ENCODE results near the gene CERT1.
"Not testable (repeated sequence)": the region's sequence is repeated elsewhere in the genome, so short reads cannot be mapped to it uniquely, and the experiment has no call there.

Gene CERT1

DNA sequence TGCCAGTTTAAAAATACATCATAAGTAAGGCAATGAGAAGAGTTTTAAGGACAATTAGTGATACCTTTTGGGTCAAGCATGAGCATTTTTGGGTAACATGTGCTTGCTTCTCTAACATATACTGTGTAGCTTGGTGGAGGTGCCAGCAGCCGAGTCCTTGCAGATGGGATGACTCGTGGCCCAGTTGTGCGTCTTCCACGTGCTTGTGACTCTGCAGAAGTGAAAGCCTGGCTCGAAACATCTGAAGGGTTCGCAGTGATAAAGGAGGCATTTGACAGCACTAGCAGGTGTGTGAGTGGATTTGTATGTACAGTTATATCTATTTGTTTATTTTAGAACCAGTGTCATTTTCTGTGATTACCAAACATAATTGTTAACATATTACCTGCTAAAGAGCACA, 156.2 kb downstream of the CERT1 start:
- DNase-seq: no peak

DNA sequence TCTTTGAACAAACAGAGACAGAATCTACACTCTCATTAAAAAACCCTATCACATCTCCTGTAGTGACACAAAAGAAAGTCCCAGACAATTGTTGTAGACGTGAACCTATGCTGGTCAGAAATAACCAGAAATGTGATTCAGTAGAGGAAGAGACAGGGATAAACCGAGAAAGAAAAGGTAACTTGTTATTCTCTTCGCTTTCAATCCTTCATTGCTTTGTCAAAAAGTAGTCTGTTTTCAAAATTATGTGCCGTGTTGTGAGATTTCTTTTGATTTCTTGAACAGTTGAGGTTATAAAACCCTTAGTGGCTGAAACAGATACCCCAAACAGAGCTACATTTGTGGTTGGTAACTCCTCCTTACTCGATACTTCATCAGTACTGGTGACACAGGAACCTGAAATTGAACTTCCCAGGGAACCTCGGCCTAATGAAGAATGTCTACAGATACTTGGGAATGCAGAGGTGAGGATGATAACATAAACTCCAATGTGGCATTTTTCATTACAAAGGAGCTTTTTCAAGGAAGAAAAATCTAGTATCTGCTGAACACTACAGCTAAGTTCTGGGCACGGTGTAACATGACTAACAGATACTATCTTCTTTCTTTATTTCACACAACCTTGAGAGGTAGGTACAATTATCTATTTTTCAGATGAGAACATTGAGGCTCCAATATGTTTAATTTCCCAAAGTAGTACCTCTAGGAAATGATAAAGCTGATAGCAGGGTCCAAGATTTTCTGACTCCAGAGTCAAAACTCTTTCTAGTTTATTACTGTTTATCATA, 160.1 kb downstream of the CERT1 start:
- no peak for DNase-seq

DNA sequence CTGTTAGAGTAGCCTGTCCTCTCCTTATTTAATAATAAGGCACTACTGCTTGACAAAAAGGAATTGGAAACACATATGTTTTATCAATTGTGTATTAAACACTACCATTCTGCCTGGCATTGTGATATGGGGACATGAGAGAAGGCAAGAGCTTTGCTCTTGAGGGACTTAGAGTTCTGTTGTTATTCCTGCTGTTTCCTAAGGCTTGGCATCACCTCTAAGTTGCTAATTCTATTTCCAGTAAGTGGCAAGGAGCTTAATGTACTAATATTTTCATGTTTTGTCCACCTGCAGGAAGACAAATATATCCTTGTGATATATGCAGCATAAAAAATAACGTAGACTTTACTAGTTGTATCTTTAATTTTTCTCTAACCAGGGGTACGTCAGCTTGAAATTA, 161.8 kb downstream of the CERT1 start:
- DNase-seq: no peak

DNA sequence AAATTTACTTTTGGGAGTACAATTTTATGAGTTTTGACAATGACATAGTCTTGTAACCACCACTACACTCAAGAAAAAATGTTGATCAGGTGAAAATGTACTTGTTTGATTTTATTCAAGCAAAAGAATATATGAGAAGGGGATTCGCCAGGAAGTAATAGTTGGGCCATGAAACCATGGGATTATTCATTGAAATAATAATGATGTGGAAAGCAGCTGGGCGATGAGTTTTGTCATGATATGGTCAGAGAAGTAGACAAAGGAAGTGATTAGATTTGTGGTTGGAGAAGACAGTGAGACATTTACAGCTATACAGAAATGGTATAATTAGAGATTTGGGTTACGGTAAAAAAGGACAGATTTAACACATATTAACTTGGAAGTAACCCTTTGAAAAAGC, 163.2 kb downstream of the CERT1 start:
- no peak for DNase-seq

DNA sequence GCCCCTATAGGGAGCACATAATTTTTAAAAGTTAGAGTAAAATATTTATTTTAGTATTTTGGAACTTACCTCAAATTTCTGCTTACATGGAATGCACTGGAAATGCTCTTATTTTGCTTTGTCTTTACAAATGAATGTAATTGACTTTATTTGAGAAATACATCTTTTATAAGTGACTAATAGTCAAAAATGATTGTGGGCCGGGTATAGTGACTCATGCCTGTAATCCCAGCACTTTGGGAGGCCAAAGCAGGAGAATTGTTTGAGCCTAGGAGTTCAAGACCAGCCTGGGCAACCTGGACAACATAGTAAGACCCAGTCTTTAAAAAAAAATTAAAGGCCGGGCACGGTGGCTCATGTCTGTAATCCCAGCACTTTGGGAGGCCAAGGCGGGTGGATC, 168.6 kb downstream of the CERT1 start:
- no peak for DNase-seq

DNA sequence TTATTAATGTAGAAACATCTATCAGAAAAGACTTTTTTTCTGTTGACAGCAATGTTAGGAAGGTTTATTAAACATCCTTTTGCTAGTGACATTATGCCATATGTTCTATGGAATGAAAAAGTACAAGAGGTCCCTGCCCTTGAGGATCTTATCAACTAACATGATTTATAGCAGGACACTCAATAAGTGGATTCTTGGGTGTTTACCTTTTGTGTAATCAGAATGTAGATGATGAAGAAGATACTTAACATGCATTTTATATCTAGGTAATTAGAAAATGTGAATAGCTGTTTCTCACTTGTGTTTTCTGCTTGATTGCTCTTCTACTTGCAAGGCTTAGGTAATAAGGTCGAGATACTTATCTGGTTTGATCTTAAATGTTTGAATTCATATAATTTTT, 169.5 kb downstream of the CERT1 start:
- DNase-seq: no peak

DNA sequence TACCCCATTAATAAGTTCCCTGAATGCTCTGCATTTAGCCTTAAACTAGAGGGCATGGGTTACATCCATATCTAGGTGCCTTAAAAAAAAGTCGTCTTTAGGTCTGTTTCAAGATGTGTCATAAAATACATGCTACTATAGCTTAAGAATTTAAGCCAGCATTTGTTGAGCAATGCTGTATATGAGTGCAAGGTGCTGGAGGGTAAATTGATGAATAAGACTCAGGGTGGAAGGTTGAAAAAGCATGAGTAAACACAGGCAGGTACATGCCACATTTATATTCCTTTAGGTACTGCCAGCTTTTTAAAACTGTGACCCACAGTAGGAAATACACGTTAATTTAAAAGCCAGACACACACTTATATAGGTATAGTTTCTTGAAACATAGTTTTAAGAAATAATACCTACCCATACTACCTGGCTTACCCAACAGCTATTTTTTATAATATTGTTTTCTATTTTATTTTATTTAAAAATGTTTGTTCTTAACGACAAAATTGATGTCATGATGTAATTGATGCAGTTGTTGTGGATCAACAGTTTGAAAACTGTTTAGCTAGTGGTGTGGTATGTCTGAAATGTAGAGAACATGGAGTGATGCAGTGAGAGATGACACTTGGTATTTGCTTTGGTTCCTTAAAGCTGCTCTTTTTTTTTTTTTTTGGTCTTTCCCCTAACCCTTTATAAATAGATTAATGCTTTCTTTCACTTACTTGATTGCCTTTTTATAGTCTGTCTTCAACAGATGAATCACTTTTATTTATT, 170.5 kb downstream of the CERT1 start:
- no peak for DNase-seq

DNA sequence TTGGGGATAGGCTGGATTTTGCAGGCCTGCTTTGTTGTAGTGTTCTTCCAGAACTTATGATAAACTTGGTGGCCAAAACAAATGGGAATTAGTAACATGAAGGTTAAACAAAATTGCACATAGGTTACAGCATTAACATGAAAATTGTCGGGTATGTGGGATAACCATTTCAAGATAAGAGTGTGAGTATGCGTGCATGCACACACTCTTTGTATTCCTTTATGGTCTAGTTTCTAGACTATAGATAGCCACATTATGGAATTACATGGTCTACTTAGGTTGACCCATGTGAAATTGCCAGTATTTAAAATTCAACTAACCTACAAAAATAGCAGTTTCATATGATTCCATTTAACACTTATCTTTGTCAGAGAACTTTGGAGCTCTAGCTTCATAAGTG, 173.0 kb downstream of the CERT1 start:
- DNase-seq: no peak

DNA sequence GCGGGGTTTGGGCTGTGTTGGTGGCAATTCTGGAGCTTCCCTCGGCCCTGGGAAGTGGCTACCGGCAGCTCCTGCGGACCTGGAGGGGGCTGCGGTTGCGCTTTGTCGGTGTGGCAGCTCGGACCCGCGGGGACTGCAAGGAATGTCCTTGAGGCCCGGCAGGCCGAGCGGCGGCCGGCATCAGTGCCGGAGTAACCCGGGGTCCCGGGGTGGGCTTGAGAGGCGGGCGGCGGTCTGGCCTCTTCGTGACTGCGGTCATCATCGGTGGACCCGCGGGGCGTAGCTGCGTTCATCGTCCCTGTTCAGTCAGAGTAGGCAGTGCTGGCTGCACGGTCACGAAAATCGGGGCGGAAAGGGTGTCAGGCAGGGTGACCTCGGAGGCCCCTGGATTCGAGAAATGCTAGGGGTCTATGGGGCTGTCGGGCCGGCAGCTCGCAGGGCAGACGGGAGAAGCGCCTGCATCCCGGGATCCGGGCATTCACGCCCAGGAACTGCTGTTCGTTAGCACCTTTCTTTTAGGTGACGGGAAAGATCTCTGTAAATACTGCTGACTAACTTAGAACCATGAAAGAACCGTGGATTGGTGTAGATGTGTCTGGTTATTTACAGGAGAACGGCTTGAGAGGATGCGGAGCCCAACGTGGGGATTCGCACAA, 173.9 kb downstream of the CERT1 start:
- peak in 28 of 56 donors; percentile 2 to 68 (median 53) for DNase-seq

DNA sequence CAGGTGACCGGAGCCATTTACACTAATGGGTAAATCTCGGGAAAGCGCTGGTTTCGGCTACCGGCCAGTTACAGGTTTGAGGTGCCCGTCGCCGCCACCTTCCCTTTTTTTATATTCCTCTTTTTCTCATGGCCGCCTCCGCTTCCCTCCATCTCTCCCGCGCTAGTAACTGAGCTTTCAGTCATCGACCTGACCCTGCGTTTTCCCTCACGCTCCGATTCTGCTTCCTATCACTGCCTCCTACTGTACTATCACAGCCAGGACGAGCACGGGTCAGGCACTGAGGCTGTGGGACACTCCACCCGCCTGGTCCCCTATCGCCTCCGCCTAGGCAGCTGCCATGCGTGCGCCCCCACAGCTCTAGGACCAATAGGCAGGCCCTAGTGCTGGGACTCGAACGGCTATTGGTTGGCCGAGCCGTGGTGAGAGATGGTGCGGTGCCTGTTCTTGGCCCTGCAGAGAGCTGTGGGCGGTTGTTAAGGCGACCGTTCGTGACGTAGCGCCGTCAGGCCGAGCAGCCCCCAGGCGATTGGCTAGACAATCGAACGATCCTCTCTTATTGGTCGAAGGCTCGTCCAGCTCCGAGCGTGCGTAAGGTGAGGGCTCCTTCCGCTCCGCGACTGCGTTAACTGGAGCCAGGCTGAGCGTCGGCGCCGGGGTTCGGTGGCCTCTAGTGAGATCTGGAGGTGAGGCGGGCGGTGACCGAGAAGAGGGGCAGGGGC, 174.7 kb downstream of the CERT1 start, which contains the start of gene HMGCR:
Gene HMGCR, plus strand, starts transcription at position 606 of the 722 bp plus-strand sequence. CDS start 5,386 bp downstream, outside the sequence.
- peak; percentile 57 to 100 (median 99) for DNase-seq

DNA sequence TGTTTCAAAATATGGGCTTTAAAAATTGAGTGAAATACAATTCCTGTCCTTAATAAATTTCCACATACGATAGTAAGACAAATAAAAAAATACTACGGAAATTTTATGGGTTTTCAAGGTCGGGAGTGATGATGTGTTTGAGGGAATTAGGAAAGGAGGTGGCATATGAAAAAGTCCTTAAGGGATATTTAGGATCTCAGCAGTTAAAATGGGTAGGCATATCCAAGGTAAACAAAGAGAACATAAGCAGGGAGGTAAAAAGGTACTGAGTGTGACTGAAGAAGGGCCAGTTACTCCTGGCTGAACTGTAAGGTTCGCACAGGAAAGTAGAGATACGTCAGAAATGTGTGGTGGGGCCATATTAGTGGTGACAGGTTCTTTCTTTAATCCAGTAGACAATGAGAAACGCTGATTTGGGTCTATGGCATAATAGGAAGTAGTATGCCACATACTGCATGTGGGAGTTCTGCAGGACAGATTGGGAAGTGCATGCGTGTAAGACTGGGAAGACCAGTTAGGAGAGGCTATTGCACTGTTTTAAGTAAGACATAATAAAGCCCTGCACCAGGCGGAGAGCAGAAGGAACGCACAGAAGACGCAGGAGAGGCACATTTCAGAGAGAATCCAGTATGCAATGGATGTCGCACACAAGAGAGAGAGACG, 175.3 kb downstream of the CERT1 start:
- peak in 14 of 56 donors; percentile 21 to 69 (median 48) for DNase-seq

DNA sequence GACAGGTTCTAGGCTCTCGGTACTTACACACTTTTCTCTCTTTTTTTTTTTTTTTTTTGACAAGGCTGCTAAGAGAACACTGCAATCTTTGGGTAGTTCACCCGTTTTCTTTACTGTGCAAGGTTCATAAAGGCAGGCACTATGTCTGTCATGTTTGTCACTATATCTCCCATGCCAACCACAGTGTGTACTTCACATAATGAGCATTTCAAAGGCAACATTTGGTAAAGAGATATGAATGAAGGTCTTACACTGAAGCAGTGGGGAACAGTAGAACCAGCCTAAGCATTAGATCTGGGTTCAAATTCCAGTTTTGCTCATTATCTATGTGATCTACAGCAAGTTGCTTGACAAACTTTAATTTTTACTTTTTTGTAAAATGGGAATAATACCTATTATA, 175.9 kb downstream of the CERT1 start:
- DNase-seq: no peak

DNA sequence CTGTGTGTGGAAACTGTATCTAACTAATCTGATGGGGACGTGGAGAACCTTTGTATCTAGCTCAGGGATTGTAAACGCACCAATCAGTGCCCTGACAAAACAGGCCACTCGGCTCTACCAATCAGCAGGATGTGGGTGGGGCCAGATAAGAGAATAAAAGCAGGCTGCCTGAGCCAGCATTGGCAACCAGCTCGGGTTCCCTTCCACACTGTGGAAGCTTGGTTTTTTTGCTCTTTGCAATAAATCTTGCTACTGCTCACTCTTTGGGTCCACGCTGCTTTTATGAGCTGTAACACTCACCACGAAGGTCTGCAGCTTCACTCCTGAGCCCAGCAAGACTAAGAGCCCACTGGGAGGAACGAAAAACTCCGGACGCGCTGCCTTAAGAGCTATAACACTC, 177.0 kb downstream of the CERT1 start:
- DNase-seq: not testable (repeated sequence)

DNA sequence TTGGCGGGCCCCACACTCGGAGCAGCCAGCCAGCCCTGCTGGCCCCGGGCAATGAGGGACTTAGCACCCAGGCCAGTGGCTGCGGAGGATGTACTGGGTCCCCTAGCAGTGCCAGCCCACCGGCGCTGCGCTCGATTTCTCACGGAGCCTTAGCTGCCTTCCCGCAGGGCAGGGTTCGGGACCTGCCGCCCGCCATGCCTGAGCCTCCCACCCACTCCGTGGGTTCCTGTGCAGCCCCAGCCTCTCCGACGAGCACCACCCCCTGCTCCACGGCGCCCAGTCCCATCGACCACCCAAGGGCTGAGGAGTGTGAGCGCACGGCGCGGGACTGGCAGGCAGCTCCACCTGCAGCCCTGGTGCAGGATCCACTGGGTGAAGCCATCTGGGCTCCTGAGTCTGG, 177.7 kb downstream of the CERT1 start:
- not testable (repeated sequence) for DNase-seq

DNA sequence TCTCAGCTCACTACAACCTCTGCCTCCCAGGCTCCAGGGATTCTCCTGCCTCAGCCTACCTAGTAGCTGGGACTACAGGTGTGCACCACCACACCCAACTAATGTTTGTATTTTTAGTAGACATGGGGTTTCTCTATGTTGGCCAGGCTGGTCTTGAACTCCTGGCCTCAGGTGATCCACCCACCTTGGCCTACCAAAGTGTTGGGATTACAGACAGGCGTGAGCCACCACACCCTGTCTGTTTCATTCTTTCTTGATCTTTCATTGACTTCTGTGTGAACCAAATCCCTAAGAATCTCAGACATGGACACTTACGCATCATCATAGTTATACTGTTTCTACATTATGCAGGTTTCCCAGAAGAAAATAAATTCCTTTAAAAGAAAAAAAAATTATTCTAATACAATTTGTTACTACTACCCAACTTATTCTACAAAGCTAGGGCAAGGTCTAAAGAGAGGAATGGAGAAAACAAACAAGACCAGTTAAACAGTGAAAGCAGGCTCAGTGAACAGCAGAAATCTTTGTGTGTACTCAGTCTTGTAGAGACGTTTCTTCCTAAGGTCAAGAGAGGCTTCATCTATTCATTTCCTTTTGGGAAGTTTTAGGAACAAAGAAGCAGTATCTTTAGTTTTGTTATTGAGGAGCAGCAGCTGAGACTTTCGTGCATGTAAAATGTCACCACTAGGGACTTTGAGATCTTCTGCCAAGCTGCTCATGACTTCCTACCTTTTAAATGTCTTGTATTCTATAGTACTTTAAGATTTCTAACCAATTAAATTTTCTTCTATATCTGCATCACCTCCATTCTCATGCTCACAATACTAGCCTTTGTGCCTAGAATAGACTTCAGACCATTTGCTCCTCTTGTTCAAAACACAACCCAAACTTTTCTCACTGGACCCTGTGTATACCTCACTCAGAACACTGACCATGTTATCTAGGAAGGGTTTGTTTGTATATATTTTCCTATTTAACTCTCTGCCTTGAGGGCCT, 180.0 kb downstream of the CERT1 start:
- no peak for DNase-seq

DNA sequence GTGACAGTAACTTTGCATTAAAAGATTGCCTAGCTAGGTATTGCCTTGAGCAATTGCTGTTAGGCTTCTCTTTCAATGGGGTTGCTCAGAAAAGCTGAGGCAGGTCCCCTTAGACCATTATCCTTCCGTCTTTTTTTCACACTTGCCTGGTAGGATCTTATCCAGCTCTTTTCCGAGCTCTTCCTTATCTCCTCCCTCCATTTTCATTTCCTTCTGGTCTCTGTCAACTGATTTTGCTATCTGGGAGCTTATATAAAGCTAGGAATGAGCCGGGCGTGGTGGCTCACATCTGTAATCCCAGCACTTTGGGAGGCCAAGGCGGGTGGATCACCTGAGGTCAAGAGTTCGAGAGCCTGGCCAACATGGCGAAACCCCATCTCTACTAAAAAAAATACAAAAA, 181.0 kb downstream of the CERT1 start:
- no peak for DNase-seq
